ENCODE results near the gene KICS2. TPM values are rescaled to one million over a fixed set of nuclear protein-coding genes. Genes with fewer than 3 reads are reported as not detected.

Gene KICS2
- total RNA-seq, 4 donors from 2014 or later: 1.6 to 21.3 (median 9.6) TPM

GRCh38 chr12:64243809-64244208 lies 21.7 kb upstream of the KICS2 start:
- no peak for DNase-seq
- Histone ChIP-seq H3K27me3 (no peaks in the 10 kb centered on the region), H3K9me3 (no peaks in the 10 kb centered on the region), H3K4me3 (no peak overlapping the region), H3K4me1 (no peaks in the 10 kb centered on the region), H3K27ac (no peak overlapping the region), H3K36me3 (no peaks in the 10 kb centered on the region)
- no peak for TF ChIP-seq CTCF (IDR thresholded peaks at IDR 0.05)
- TF ChIP-seq POLR2A (IDR thresholded peaks at IDR 0.05): no peak

- no peaks in the 10 kb centered on the region for H3K4me1 ChIP-seq
- no peak overlapping the region for H3K4me3 ChIP-seq
- no peaks in the 10 kb centered on the region for H3K36me3 ChIP-seq
- TF ChIP-seq CTCF (IDR thresholded peaks at IDR 0.05): no peak
- no peak for TF ChIP-seq POLR2A (IDR thresholded peaks at IDR 0.05)
- no peaks in the 10 kb centered on the region for H3K9me3 ChIP-seq
- DNase-seq: no peak
- no peak overlapping the region for H3K27ac ChIP-seq
- H3K27me3 ChIP-seq: no peaks in the 10 kb centered on the region
Measured at GRCh38 chr12:64240781-64241180, 18.7 kb upstream of the KICS2 start.

- H3K4me3 ChIP-seq: no peak overlapping the region
- H3K27me3 ChIP-seq: no peaks in the 10 kb centered on the region
- H3K36me3 ChIP-seq: no peaks in the 10 kb centered on the region
- no peaks in the 10 kb centered on the region for H3K9me3 ChIP-seq
- DNase-seq: no peak
- no peaks in the 10 kb centered on the region for H3K4me1 ChIP-seq
- no peak overlapping the region for H3K27ac ChIP-seq
- TF ChIP-seq CTCF (IDR thresholded peaks at IDR 0.05) (no peak), POLR2A (IDR thresholded peaks at IDR 0.05) (no peak)
Measured at GRCh38 chr12:64237382-64237781, 15.3 kb upstream of the KICS2 start.

GRCh38 chr12:64236549-64236948 lies 14.5 kb upstream of the KICS2 start:
- DNase-seq: no peak

GRCh38 chr12:64232196-64232595 lies 10.1 kb upstream of the KICS2 start:
- Histone ChIP-seq H3K36me3 (no peaks in the 10 kb centered on the region), H3K9me3 (no peaks in the 10 kb centered on the region), H3K27ac (no peak overlapping the region), H3K4me1 (no peaks in the 10 kb centered on the region), H3K27me3 (no peaks in the 10 kb centered on the region), H3K4me3 (no peak overlapping the region)
- no peak for DNase-seq
- no peak for TF ChIP-seq CTCF (IDR thresholded peaks at IDR 0.05)
- no peak for TF ChIP-seq POLR2A (IDR thresholded peaks at IDR 0.05)

More at GRCh38 chr12:64236549-64236948, 14.5 kb upstream of the KICS2 start:
- Histone ChIP-seq H3K4me1 (no peaks in the 10 kb centered on the region), H3K36me3 (no peaks in the 10 kb centered on the region), H3K27ac (no peak overlapping the region), H3K27me3 (no peaks in the 10 kb centered on the region), H3K9me3 (no peaks in the 10 kb centered on the region), H3K4me3 (no peak overlapping the region)
- TF ChIP-seq POLR2A (IDR thresholded peaks at IDR 0.05) (no peak), CTCF (IDR thresholded peaks at IDR 0.05) (peak in 1 of 6 experiments; percentile 8)

- H3K9me3 ChIP-seq: no peaks in the 10 kb centered on the region
- no peaks in the 10 kb centered on the region for H3K27me3 ChIP-seq
- TF ChIP-seq POLR2A (IDR thresholded peaks at IDR 0.05): no peak
- TF ChIP-seq CTCF (IDR thresholded peaks at IDR 0.05): no peak
- no peaks in the 10 kb centered on the region for H3K4me1 ChIP-seq
- DNase-seq: no peak
- H3K36me3 ChIP-seq: no peaks in the 10 kb centered on the region
- no peak overlapping the region for H3K4me3 ChIP-seq
- H3K27ac ChIP-seq: no peak overlapping the region
Measured at GRCh38 chr12:64229796-64230195, 7.7 kb upstream of the KICS2 start.

Measured in Peyer's patch (tissue), 4 donors.